Middle frontal gyrus (tissue), 1 donor: Measurements from ENCODE around the gene TNRC6C.

Experiments used
- DNase-seq: peaks from one replicate; pipeline ENCODE4 v3.0.0-alpha.2; 2015; ENCODE audit warnings: low spot score; ENCODE audit errors: extremely low spot score

TNRC6C gene

DNA sequence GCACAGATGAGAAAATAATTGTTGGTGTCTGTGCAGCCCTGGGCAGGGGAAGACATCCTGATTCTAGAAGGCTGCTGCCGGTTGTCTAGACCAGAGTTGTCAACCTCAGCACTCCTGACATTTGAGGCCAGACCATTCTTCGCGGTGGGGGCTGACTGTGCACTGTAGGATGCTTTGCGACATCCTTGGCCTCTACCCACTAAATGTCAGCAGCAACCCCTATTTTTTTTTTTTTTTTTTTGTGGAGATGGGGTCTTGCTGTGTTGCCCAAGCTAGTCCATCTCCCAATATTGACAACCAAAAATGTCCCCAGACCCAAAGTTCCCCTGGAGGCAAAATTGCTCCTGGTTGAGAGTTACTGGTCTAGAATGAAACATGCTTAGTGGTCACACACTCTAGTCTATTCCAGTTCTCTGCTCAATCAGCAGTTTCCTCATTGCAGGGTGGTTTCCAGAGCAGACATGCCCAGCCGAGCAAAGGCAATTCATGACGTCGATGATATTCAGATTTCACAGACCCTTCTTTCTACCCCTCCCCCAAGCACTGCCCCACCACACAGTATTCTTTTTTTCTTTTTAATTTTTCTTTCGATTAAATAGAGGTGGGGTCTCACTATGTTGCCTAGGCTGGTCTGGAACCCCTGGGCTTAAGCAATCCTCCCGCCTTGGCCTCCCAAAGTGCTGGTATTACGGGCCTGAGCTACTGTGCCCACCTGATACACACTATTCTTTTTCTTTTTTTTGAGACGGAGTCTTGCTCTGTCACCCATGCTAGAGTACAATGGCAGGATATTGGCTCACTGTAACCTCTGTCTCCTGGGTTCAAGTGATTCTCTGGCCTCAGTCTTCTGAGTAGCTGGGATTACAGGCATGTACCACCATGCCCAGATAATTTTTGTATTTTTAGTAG is 196.7 kb downstream of the TNRC6C start:
- DNase-seq, result no peak
